Right lobe of liver (tissue), 4 donors: ENCODE data around the gene FAM184A.

Experiments
- CTCF ChIP-seq, 4 donors: fragments of 200-600 bp in 3 of 4; fragments of 450-650 bp in 1 of 4; IDR thresholded peaks; one replicate each; pipeline versions ENCODE4 v1.5.1 to v1.8.0; 2016 to 2022; ENCODE audit warnings: antibody characterized with exemption in 4 of 4, mild to moderate bottlenecking in 2 of 4
- POLR2A ChIP-seq: fragments of 450-650 bp; IDR thresholded peaks from one replicate; pipeline ENCODE4 v1.6.1; 2017; ENCODE audit warnings: antibody characterized with exemption, mild to moderate bottlenecking
- donor health status: DM: no; HTN: no; CAD: no.
- donor health status: DM: no; HTN: no; CAD: no.
- donor health status: DM: no; HTN: yes; CAD: no.

GRCh38 chr6:118952683-118953082 is 125.8 kb downstream of the FAM184A start:
- TF ChIP-seq CTCF (IDR thresholded peaks at IDR 0.05) (no peak), POLR2A (no peak)
